Smooth muscle cell (in vitro differentiated cells): Measurements from ENCODE around the gene TBX4. TPM values are rescaled to one million over a fixed set of nuclear protein-coding genes. Genes with fewer than 3 reads are reported as not detected.

Experiments used
- DNase-seq: peaks from one replicate; lab custom pipeline; 2025; ENCODE audit not compliant: unreplicated experiment; lab: John Stamatoyannopoulos, UW
- H2AFZ ChIP-seq: fragments of 200-600 bp; sonication (generic); 2 replicates; pipeline ENCODE4 v1.6.0; 2016; ENCODE audit warnings: antibody characterized with exemption, low read depth, mild to moderate bottlenecking
- H3F3A ChIP-seq: fragments of 200-600 bp; sonication (generic); 2 replicates; pipeline ENCODE4 v1.6.0; 2017; ENCODE audit warnings: antibody characterized with exemption, low read depth
- H3K27ac ChIP-seq: fragments of 200-600 bp; sonication (generic); 2 replicates; pipeline ENCODE4 v1.5.1; 2016; ENCODE audit warnings: low read depth, mild to moderate bottlenecking
- H3K27me3 ChIP-seq: fragments of 200-600 bp; sonication (generic); 2 replicates; pipeline ENCODE4 v1.6.1; 2016; ENCODE audit warnings: low read depth, mild to moderate bottlenecking
- H3K36me3 ChIP-seq: fragments of 200-600 bp; sonication (generic); 2 replicates; pipeline ENCODE4 v1.5.1; 2016; ENCODE audit warnings: low read depth
- H3K4me1 ChIP-seq: fragments of 200-600 bp; sonication (generic); 2 replicates; pipeline ENCODE4 v1.5.1; 2016; ENCODE audit warnings: low read depth
- H3K4me2 ChIP-seq: fragments of 200-600 bp; sonication (generic); 2 replicates; pipeline ENCODE4 v1.6.0; 2016; ENCODE audit warnings: mild to moderate bottlenecking
- H3K4me3 ChIP-seq: fragments of 200-600 bp; sonication (generic); 2 replicates; pipeline ENCODE4 v1.5.1; 2016; ENCODE audit warnings: mild to moderate bottlenecking
- H3K79me2 ChIP-seq: fragments of 200-600 bp; sonication (generic); 2 replicates; pipeline ENCODE4 v1.6.0; 2016; ENCODE audit warnings: low read depth, mild to moderate bottlenecking
- H3K9ac ChIP-seq: fragments of 200-600 bp; sonication (generic); 2 replicates; pipeline ENCODE4 v1.6.0; 2016; ENCODE audit warnings: low read depth
- H3K9me3 ChIP-seq: fragments of 200-600 bp; sonication (generic); replicated peaks from 2 replicates; pipeline ENCODE4 v1.5.1; 2016; ENCODE audit warnings: low read depth
- H4K20me1 ChIP-seq: fragments of 200-600 bp; sonication (generic); 2 replicates; pipeline ENCODE4 v1.6.0; 2016; ENCODE audit warnings: low read depth
- WGBS: methylation state at CpG from one replicate; pipeline ENCODE4 v1.1.7; 2016; ENCODE audit warnings: low lambda C conversion rate; 5-methylcytosine and 5-hydroxymethylcytosine counted together
- polyA plus RNA-seq: library from polyadenylated mRNA; unstranded; fragments of >200 nt; fragmentation: Nextera tagmentation; extraction: Ambion mirVana; gene quantifications from 2 replicates; pipeline ENCODE4 v1.2.1, GENCODE V29; 2016
- total RNA-seq: library from RNA; depleted of rRNA; stranded (reverse); fragments of >200 nt; gene quantifications from 2 replicates; pipeline ENCODE4 v1.2.3, GENCODE V29; 2014
- TF ChIP-seq, protein P1 (sequence below): fragments of 200-600 bp; sonication (generic); IDR thresholded peaks from 2 replicates; pipeline ENCODE4 v1.5.1; 2017; ENCODE audit warnings: borderline replicate concordance, mild to moderate bottlenecking, antibody characterized with exemption; ENCODE audit not compliant: insufficient read depth, poor library complexity, severe bottlenecking

TBX4 gene
- total and polyA plus RNA-seq, 2 experiments from 2014 or later = 14.1 to 22.7 TPM

DNA sequence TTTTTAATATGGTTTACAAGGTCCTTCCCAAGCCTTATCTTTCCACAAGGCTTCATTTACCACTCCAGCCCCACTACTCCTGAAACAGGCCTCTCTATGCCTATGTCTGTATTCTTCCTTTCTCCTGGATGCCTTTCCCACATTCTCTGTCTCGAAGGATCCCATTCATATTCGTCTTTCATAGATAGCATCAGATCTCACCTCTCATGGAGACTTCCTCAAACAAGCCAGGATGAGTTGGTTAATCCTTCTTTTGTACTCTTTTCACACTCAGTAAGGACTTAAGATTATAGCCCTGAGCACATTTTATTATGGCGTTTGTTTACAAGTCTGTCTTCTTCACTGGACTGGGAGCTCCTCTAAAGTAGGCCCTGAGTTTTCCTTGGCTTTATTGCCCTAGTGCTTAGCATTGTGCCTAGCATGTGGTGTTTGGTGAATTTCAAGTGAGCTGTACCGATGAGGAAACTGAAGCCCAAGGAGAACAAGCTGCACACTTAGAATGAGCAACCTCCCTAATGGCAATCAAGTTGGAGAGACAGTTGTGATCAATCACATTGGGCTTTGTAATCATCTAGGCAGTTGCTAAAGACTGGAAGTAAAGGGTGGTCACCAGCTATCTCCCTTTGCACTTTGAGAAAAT, 10.0 kb upstream of the TBX4 start:
- H2AFZ ChIP-seq = peak overlapping the region; percentile 59
- no peak overlapping the region for H3K9ac ChIP-seq
- H3K27ac ChIP-seq = no peak overlapping the region
- no peak overlapping the region for H3K4me3 ChIP-seq
- no peaks in the 10 kb centered on the region for H3K79me2 ChIP-seq
- H3K27me3 ChIP-seq = no peaks in the 10 kb centered on the region
- no peaks in the 10 kb centered on the region for H3K4me1 ChIP-seq
- H3K4me2 ChIP-seq = no peak overlapping the region
- WGBS = 31% methylated on average over 4 of the region's 4 CpGs
- no peaks in the 10 kb centered on the region for H4K20me1 ChIP-seq
- H3K9me3 ChIP-seq = no peaks in the 10 kb centered on the region
- H3F3A ChIP-seq = peaks cover 5% of the 10 kb centered on the region
- TF ChIP-seq, protein P1, sequence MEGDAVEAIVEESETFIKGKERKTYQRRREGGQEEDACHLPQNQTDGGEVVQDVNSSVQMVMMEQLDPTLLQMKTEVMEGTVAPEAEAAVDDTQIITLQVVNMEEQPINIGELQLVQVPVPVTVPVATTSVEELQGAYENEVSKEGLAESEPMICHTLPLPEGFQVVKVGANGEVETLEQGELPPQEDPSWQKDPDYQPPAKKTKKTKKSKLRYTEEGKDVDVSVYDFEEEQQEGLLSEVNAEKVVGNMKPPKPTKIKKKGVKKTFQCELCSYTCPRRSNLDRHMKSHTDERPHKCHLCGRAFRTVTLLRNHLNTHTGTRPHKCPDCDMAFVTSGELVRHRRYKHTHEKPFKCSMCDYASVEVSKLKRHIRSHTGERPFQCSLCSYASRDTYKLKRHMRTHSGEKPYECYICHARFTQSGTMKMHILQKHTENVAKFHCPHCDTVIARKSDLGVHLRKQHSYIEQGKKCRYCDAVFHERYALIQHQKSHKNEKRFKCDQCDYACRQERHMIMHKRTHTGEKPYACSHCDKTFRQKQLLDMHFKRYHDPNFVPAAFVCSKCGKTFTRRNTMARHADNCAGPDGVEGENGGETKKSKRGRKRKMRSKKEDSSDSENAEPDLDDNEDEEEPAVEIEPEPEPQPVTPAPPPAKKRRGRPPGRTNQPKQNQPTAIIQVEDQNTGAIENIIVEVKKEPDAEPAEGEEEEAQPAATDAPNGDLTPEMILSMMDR = no peak
- H3K36me3 ChIP-seq = no peaks in the 10 kb centered on the region
- DNase-seq = no peak

DNA sequence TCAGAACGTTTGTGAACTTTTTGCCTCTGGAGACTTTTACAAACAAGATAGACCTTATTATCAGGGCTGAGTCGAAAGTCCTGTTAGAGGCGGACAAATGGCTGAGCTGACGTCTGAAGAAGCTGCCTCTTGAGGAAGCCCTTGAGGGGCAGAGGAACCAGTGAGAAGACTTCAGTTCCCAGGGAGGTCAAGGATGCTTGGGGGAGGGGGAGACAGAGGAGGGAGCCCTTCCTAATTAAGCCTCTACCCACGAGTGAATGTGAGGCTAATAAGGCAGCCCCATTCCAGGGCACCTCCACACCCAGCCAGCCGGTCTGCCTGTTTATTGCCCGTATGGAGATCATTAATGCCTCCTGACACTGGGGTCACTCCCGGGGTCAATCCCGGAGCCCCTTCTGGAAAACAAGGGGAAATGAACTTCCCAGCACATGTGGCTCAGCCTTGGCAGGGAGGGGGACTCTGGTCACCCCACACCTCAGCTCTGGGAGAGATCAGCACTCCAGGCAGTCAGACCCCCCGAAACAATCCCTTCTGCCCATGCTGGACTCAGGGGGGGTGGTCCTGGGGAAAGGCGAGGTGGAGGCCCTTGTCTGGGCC, 9.2 kb upstream of the TBX4 start:
- 33% methylated on average over 11 of the region's 11 CpGs for WGBS
- no peak for DNase-seq
- no peaks in the 10 kb centered on the region for H3K36me3 ChIP-seq

DNA sequence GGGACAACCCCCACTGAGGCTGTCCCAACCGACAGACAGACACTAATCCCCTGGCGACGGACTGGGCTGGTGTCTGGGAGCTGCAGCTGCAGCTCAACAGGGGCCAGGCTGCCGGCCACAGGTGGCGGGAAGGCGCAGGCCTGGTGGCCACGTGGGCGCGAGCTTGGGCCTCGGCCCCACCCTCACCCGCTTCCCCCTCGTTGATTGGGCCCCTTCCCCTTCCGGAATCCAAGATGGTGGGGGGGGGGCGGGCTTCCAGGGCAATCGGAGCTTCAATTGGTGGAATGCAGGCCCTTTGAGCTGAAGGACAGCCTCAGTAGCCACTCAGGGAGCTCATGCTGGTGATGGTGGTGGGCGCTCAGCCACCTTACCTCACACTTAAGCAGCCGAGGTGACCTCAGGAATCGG, 8.7 kb upstream of the TBX4 start:
- H3K36me3 ChIP-seq = no peaks in the 10 kb centered on the region
- no peaks in the 10 kb centered on the region for H3K4me1 ChIP-seq
- H3F3A ChIP-seq = peaks cover 5% of the 10 kb centered on the region
- H3K9ac ChIP-seq = no peak overlapping the region
- 62% methylated on average over 9 of the region's 18 CpGs for WGBS
- no peak overlapping the region for H3K4me3 ChIP-seq
- no peaks in the 10 kb centered on the region for H3K9me3 ChIP-seq
- no peaks in the 10 kb centered on the region for H3K79me2 ChIP-seq
- H3K27me3 ChIP-seq = no peaks in the 10 kb centered on the region
- H3K4me2 ChIP-seq = no peak overlapping the region
- H2AFZ ChIP-seq = no peak overlapping the region
- no peak overlapping the region for H3K27ac ChIP-seq
- TF ChIP-seq, protein P1 = no peak
- no peak for DNase-seq
- no peaks in the 10 kb centered on the region for H4K20me1 ChIP-seq

More for the DNA sequence above, 9.2 kb upstream of the TBX4 start:
- no peaks in the 10 kb centered on the region for H3K79me2 ChIP-seq
- H3K27ac ChIP-seq = no peak overlapping the region
- no peak overlapping the region for H3K4me3 ChIP-seq
- TF ChIP-seq, protein P1 = no peak
- no peak overlapping the region for H3K4me2 ChIP-seq
- H2AFZ ChIP-seq = peak overlapping the region; percentile 59
- no peak overlapping the region for H3K9ac ChIP-seq
- no peaks in the 10 kb centered on the region for H3K27me3 ChIP-seq
- no peaks in the 10 kb centered on the region for H4K20me1 ChIP-seq
- H3K9me3 ChIP-seq = no peaks in the 10 kb centered on the region
- H3F3A ChIP-seq = peaks cover 5% of the 10 kb centered on the region
- no peaks in the 10 kb centered on the region for H3K4me1 ChIP-seq

DNA sequence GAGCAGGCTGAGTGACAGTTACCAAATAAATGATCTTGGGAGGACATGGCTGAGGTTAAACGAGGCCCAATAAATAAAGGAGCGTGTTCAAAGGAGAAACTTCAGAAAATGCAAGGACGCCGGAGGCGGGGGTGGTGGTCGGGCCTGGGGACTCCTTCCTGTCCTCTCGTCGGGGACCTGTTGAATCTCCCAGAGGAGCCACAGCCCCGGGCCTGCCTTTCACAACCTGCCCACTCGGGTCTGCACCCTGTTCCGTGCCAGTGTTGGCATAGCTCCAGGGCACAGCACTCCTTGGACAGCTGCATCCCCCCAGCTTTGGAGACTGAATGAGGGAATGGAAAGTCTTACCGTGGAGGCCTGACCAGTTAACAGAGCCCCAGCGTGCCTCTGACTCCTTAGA, 8.1 kb upstream of the TBX4 start:
- no peak overlapping the region for H3K9ac ChIP-seq
- WGBS = 86% methylated on average over 12 of the region's 13 CpGs
- H3K36me3 ChIP-seq = no peaks in the 10 kb centered on the region

More for the DNA sequence above, 8.1 kb upstream of the TBX4 start:
- DNase-seq = no peak
- Histone ChIP-seq H3K79me2 (no peaks in the 10 kb centered on the region), H3K27ac (no peak overlapping the region), H2AFZ (no peak overlapping the region), H3K27me3 (no peaks in the 10 kb centered on the region), H3K9me3 (no peaks in the 10 kb centered on the region), H3K4me2 (no peak overlapping the region), H3F3A (peaks cover 5% of the 10 kb centered on the region), H3K4me3 (no peak overlapping the region), H4K20me1 (no peaks in the 10 kb centered on the region), H3K4me1 (no peaks in the 10 kb centered on the region)
- TF ChIP-seq, protein P1 = no peak
